ENCODE results near the gene SH3BP1.
"Not testable (repeated sequence)": the region's sequence is repeated elsewhere in the genome, so short reads cannot be mapped to it uniquely, and the experiment has no call there.

Gene SH3BP1

DNA sequence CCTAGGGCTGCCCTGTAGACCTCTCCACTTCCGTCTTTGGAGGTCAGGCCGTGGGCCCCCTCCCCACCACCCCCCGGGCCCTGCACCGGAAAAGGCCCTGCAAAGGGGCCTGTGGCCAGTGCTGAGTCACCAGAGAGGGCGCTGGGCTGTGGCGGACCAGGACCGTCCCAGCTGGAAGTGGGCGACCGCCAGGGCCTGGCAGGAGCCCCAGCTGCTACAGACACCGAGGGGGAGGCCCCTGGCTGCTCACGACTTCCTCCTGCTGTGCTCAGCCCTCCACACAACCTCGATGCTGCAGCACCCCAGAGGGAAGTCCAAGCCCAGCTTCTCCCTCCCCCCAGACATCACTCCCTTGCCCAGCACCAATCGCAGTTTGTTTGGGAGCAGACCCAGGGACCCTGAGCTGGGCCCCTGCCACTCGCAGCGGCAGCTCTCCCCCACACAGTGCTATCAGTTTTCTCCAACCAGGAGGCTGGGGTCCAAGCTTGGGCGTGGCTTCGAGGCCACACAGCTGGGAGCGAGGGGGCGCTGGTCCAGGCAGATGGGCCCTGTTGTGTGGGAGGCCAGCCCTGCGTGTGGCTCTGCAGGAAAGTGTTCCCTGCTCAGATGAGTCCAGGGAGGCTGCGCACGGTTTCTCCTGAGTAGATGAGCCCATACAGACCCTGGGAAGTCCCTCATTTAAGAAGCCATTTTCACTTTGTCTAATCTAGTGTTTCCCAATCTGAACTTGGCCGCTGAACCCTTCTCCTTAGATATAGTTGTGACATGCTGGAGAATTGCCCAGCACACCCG lies 5.6 kb upstream of the SH3BP1 start:
- peak; percentile 58 for DNase-seq

DNA sequence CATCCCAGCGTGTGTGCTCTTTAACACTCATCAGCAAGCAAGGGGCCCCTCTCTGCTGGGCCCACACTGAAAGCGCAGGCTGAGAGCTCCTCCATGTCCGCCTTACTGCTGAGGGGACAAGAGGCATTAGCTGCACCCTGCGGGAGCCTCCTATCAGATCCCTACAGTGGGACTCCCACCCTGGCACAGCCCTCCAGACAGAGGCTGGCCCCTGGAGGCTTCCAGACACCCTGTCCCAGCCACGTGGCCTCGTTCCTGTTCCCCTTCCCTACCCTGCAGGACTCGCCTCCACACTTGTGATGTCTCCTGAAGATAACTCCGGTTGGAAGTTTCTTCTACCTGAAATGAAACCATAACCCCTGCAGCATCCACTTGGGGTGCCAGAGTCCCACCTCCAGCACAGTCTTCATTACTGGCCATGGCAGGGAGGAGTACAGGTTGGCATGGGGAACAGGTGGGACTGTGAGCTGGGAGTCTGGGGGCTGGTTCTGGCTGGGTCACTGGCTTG lies 5.0 kb upstream of the SH3BP1 start:
- peak; percentile 30 for DNase-seq

GRCh38 chr22:37635157-37635556 lies 4.3 kb upstream of the SH3BP1 start:
- no peak for DNase-seq

DNA sequence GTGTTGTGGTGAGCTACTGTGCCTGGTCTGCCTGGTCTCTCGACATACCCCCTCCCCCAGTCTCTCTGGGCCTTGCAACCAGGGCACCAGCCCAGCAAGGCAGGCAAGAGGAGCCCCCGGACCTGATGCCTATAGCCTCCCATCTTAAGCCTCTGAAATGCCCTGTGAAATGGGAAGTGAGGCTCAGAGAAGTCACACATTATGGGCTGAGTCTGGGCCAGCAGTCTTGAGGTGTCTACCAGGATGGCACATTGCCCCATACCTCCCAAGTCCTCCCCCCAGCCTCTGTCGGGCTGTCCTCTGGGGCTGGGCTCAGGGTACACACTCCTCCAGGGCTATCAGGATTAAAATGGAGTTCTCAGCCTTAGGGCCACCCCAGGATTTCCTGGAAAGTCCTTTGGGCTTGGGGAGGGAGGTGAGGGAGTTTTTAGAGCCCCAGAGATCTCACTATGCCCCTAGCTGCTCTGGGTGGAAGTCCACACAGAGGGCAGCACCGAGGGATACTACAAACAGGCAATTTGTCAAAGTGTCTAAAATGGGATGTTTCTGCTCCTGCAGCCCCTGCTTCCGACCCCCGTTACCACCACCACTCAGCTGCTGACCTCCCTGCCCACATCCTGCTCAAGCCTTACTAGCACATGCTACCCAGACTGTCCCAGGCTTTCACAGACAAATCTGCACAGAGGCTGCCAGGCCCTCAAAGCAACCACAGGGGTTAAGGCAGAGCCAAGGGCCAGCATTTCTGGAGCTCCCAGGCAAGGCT lies 3.1 kb upstream of the SH3BP1 start:
- no peak for DNase-seq

GRCh38 chr22:37636949-37637273 lies 2.6 kb upstream of the SH3BP1 start:
- DNase-seq: no peak

DNA sequence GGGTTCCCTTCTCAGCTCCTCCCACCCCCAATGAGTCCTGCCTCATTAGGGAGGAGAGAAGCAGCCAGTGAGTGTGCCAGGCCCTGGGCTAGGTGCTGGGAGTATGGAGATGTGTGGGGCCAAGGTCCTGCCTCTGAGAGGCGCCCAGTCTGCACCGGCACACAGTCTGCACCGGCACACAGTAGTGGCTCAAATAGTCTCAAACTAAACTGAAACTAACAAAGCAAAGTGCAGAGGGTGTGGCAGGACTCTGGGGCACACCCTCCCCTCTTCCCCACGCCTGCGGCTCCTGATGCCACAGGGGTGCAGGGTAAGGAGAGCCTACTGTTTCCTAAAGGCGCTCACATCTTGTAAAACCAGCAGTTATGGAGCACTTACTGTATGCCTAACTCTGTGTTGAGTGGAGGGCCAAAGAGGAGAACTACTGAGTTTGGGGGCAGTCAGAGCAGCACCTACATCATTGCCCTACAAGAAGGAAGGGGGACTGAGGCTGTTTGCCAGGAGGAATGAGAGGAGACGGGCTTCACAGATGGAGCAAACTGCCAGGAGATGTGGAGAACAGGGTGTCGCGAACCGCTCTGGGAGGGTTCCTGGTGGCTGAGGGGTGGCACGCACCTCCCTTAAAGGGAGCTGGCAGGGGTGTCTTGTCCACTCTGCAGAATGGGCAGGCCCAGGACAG lies 939 bp upstream of the SH3BP1 start:
- DNase-seq: peak; percentile 33

DNA sequence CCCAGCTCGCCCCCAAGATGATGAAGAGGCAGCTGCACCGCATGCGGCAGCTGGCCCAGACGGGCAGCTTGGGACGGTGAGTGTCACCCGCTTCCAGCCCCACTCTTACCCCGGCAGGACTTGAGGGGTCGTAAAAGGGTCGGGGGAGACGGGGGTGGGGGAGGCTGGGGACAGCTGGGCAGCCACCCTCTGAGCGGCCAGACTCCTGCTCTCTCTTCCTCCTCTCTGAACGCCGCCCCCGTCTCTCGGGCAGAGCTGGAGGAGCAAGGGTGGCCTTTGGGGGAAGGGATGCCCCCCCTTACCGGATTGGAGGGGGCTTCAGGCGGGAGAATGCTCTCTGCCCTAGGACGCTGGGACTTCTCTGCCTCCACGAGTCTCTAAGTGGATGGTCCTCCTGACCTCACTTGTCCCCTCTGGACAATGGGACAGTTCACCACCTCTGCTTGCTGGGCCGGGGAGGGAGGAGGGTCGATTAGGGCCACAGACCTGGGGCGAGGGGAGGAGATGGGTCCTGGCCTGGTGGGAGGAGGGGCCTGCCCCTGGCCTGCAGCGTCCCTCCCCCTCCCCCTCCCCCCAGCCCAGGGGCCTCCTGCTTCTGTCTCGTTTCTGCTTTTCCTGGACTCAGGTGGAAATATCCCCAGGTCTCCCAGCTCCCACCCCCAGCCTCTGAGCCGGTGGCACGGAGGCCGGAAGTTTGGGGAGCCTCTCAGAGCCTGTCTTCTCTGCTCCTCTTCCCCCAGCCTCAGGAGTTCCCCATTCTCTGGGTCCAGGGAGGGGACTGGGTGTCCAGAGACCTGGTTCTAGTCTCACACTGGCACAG lies 512 bp downstream of the SH3BP1 start:
- no peak for DNase-seq

GRCh38 chr22:37640591-37641560 lies 1.4 kb downstream of the SH3BP1 start:
- no peak for DNase-seq

DNA sequence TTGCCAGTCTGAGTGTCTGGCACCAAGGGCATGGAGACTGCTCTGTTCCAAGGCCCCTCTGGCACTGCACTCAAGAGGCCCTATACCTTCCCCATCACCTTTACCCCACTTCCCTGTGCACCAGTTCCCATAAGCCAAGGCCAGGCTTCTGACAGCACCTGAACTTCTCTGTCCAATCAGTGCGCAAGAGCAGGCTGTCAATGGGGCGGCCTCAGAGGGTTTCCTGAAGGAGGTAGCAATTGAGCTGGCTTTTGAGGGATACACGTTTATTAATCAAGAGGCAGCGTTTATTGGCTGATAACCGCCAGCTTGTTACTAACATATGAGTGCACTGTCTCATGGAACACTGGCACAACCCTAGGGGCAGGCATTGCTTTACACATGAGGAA lies 2.1 kb downstream of the SH3BP1 start:
- DNase-seq: no peak

- DNase-seq: peak; percentile 88
These were observed 3.9 kb downstream of the SH3BP1 start for GRCh38 chr22:37643225-37643847.

- DNase-seq: no peak
These were observed 7.8 kb downstream of the SH3BP1 start for GRCh38 chr22:37647317-37647716.

- no peak for DNase-seq
These were observed 8.5 kb downstream of the SH3BP1 start for GRCh38 chr22:37647928-37648327.

- no peak for DNase-seq
These were observed 11.1 kb downstream of the SH3BP1 start for GRCh38 chr22:37650463-37651136.

GRCh38 chr22:37654563-37655251 lies 15.2 kb downstream of the SH3BP1 start:
- no peak for DNase-seq

GRCh38 chr22:37655252-37655563 lies 15.7 kb downstream of the SH3BP1 start:
- DNase-seq: no peak

DNA sequence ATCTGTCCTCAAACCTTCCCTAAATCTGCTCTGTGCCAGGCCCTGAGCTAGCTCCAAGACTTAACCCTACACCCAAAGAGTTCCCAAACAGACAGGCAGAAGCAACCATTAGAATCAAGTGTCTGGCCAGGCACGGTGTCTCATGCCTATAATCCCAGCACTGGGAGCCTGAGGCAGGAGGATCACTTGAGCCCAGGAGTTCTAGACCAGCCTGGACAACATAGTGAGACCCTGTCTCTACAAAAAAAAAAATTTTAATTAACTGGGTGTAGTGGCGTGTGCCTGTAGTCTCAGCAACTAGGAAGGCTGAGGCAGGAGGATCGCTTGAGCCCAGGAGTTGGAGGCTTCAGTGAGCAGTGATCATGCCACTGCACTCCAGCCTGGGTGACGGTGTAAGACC lies 17.1 kb downstream of the SH3BP1 start:
- DNase-seq: not testable (repeated sequence)

DNA sequence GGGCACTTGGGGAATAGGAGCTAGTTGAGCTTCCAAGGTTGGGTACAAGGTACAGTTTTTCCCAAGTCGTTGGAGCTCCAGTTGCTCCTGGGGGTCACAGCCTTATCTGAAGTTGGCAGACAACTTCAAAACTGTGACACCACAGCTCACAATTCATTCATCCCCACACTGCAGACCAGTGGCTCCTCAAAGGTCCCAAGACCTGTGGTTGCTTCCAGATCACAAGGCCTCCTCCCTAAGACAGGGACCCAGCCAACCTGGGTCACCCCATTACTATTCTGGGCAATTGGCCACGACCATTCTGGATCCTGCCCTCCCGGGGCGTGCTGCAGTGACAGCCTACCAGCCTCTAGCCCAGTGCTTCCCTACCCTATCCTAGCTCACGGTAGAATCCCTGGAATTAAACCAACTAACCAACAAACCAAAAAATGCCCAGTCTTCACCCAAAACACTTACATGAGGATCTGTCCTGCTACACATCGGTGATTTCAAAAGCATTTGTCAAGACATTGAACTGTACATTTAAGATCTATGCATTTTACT lies 18.2 kb downstream of the SH3BP1 start:
- no peak for DNase-seq

DNA sequence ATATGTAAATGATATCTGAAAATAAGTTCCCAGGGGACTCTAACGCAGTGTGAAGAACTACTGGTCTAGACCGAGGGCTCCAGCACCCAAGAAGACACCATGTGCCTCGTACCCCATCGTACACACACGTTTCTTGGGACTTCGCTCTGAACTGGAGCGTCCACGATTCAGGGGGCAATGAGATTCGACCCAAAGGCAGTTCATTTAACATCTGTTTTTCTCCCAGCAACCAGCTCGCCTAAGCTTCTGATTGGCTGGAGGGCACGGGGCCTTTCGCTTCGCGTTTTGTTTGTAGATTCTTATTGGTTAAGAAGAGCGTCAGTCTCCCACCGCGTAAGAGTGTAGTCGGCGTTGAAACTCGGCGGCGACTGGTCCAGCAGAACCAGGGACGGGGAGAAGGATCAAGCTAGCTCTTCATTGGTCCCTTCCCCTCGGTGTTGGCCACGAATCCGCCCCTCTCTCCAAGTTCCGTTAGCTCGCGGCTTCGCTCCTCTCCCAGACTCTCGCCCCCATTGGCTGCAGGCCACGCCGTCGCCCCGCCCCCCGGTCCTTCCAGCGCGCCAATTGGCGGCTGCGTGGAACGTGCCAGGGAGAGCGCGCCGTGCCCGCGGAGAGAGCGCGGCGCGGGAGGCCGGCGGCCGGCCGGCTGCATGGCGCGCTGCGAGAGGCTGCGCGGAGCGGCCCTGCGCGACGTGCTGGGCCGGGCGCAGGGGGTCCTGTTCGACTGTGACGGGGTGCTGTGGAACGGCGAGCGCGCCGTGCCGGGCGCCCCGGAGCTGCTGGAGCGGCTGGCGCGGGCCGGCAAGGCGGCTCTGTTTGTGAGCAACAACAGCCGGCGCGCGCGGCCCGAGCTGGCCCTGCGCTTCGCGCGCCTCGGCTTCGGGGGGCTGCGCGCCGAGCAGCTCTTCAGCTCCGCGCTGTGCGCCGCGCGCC lies 18.9 kb downstream of the SH3BP1 start, which contains the start of gene PDXP:
Gene PDXP (plus strand): TSS at position 591 of the 933 bp plus-strand sequence. CDS start 60 bp downstream, at position 651.
- peak; percentile 99 for DNase-seq

Data from activated naive CD4-positive, alpha-beta T cell treated with Interleukin-2 at 50 U/mL for 16 hours (primary cell).